ENCODE results near the gene EBNA1BP2. TPM values are rescaled to one million over a fixed set of nuclear protein-coding genes. Genes with fewer than 3 reads are reported as not detected.
"Not testable (repeated sequence)": the region's sequence is repeated elsewhere in the genome, so short reads cannot be mapped to it uniquely, and the experiment has no call there.

The EBNA1BP2 gene
- total and polyA plus RNA-seq, 2 donors from 2014 or later, result 52.5 to 98.8 TPM

GRCh38 chr1:43143441-43143888, 28.6 kb downstream of the EBNA1BP2 start:
- Histone ChIP-seq H3K27me3 (ENCODE audit: control insufficient read depth, insufficient read depth, low read length) (no peaks in the 10 kb centered on the region), H3K4me1 (ENCODE audit: control insufficient read depth in 2 of 3, insufficient read depth in 2 of 3, low read depth in 1 of 3, low read length in 3 of 3) (peaks cover 0 to 3% (median 0%) of the 10 kb centered on the region in 3 donors), H3K27ac (ENCODE audit: low read depth in 2 of 2, low read length in 2 of 2) (no peak overlapping the region), H3K9ac (ENCODE audit: low read length in 3 of 3) (no peak overlapping the region), H3K9me3 (ENCODE audit: control insufficient read depth in 2 of 3, insufficient read depth in 1 of 3, low read length in 3 of 3) (no peaks in the 10 kb centered on the region), H3K4me3 (ENCODE audit: low read length in 3 of 3) (no peak overlapping the region), H3K36me3 (ENCODE audit: control insufficient read depth in 2 of 3, insufficient read depth in 3 of 3, low read length in 3 of 3) (no peaks in the 10 kb centered on the region)
- intact Hi-C loops (cut with DNase I), result no loop called here
- DNase-seq (no peak), FAIRE-seq (no peak)
- no peak for TF ChIP-seq CTCF (IDR thresholded peaks at IDR 0.05; ENCODE audit: borderline replicate concordance, extremely low read depth, insufficient read depth)

- Histone ChIP-seq H3K27ac (ENCODE audit: low read depth in 2 of 2, low read length in 2 of 2) (no peak overlapping the region), H3K4me3 (ENCODE audit: low read length in 3 of 3) (no peak overlapping the region), H3K27me3 (ENCODE audit: control insufficient read depth, insufficient read depth, low read length) (no peaks in the 10 kb centered on the region), H3K36me3 (ENCODE audit: control insufficient read depth in 2 of 3, insufficient read depth in 3 of 3, low read length in 3 of 3) (no peaks in the 10 kb centered on the region), H3K9ac (ENCODE audit: low read length in 3 of 3) (no peak overlapping the region), H3K4me1 (ENCODE audit: control insufficient read depth in 2 of 3, insufficient read depth in 2 of 3, low read depth in 1 of 3, low read length in 3 of 3) (no peaks in the 10 kb centered on the region), H3K9me3 (ENCODE audit: control insufficient read depth in 2 of 3, insufficient read depth in 1 of 3, low read length in 3 of 3) (no peaks in the 10 kb centered on the region)
- DNase-seq (no peak), FAIRE-seq (no peak)
- intact Hi-C loops (cut with DNase I), result no loop called here
- TF ChIP-seq CTCF (IDR thresholded peaks at IDR 0.05; ENCODE audit: borderline replicate concordance, extremely low read depth, insufficient read depth), result no peak
Observed at GRCh38 chr1:43140583-43140982, 31.5 kb downstream of the EBNA1BP2 start.

GRCh38 chr1:43140010-43140409, 32.1 kb downstream of the EBNA1BP2 start:
- intact Hi-C loops (cut with DNase I), result no loop called here
- no peak for DNase-seq
- no peak overlapping the region for H3K27ac ChIP-seq (ENCODE audit: low read depth in 2 of 2, low read length in 2 of 2)

GRCh38 chr1:43139295-43139694, 32.8 kb downstream of the EBNA1BP2 start:
- intact Hi-C loops (cut with DNase I); H3K27me3 ChIP-seq (ENCODE audit: control insufficient read depth, insufficient read depth, low read length); H3K27ac ChIP-seq (ENCODE audit: low read depth in 2 of 2, low read length in 2 of 2); H3K9ac ChIP-seq (ENCODE audit: low read length in 3 of 3); H3K4me1 ChIP-seq (ENCODE audit: control insufficient read depth in 2 of 3, insufficient read depth in 2 of 3, low read depth in 1 of 3, low read length in 3 of 3); FAIRE-seq; H3K9me3 ChIP-seq (ENCODE audit: control insufficient read depth in 2 of 3, insufficient read depth in 1 of 3, low read length in 3 of 3); H3K36me3 ChIP-seq (ENCODE audit: control insufficient read depth in 2 of 3, insufficient read depth in 3 of 3, low read length in 3 of 3); DNase-seq; H3K4me3 ChIP-seq (ENCODE audit: low read length in 3 of 3): not testable (repeated sequence)

More at GRCh38 chr1:43140010-43140409, 32.1 kb downstream of the EBNA1BP2 start:
- Histone ChIP-seq H3K4me1 (ENCODE audit: control insufficient read depth in 2 of 3, insufficient read depth in 2 of 3, low read depth in 1 of 3, low read length in 3 of 3) (no peaks in the 10 kb centered on the region), H3K9me3 (ENCODE audit: control insufficient read depth in 2 of 3, insufficient read depth in 1 of 3, low read length in 3 of 3) (no peaks in the 10 kb centered on the region), H3K36me3 (ENCODE audit: control insufficient read depth in 2 of 3, insufficient read depth in 3 of 3, low read length in 3 of 3) (no peaks in the 10 kb centered on the region), H3K27me3 (ENCODE audit: control insufficient read depth, insufficient read depth, low read length) (no peaks in the 10 kb centered on the region), H3K9ac (ENCODE audit: low read length in 3 of 3) (no peak overlapping the region), H3K4me3 (ENCODE audit: low read length in 3 of 3) (no peak overlapping the region)
- no peak for TF ChIP-seq CTCF (IDR thresholded peaks at IDR 0.05; ENCODE audit: borderline replicate concordance, extremely low read depth, insufficient read depth)
- FAIRE-seq, result no peak

Measured in kidney (tissue), 14 donors.